Mesangial cell (primary cell): ENCODE measurements around the gene SLC35A1. TPM values are rescaled to one million over a fixed set of nuclear protein-coding genes. Genes with fewer than 3 reads are reported as not detected.

ENCODE experiments used
- total RNA-seq: library from RNA; depleted of rRNA; stranded (reverse); fragments of >200 nt; gene quantifications from 2 replicates; pipeline ENCODE4 v1.2.3, GENCODE V29; 2015

Gene SLC35A1, protein sequence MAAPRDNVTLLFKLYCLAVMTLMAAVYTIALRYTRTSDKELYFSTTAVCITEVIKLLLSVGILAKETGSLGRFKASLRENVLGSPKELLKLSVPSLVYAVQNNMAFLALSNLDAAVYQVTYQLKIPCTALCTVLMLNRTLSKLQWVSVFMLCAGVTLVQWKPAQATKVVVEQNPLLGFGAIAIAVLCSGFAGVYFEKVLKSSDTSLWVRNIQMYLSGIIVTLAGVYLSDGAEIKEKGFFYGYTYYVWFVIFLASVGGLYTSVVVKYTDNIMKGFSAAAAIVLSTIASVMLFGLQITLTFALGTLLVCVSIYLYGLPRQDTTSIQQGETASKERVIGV
- total RNA-seq = 5.2 and 10.5 TPM in 2 replicates

DNA sequence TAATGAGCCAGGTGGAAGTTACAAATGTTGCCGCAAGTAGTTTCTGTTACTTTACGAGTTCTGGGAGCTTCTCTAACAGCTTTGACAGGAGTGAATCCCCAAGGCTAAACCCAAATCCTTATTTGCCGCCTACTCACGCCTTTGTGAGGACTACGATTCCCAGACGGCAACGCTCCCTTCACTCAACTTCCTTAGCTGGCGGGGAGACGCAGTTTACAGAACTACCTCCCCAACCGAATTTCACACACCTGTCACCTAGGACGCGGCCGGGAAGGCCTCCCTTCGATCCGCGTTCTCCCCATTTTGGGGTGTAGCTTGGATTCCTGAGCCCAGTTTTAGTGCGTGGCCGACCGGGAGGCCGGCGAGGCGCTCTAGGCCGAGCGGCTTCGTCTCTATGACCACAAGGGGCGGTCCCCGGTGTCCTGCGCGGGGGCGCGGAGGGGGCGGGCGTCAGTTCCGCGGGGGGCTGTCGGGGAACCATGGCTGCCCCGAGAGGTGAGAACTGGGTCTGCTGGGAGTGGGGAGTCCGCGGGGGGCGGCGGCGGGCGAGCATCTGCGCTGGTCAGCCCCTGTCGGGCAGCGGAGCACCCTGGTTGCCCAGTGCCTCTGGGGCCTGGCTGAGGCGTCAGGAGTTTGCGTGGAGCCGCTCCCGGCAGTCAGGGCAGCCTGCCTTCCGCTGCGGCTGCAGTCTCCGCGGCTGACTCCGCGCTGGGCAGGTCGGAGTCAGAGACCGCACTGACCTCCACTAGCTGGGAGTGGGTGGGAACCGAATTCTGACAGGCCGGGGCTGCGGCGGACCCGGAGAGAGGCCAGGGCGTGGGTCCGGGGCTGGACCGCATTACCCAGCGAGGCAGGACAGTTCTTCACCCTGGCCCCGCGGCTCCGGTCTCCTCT lies at the start of gene SLC35A1:
Gene SLC35A1 (plus strand): TSS at position 450 of the 894 bp plus-strand sequence. CDS start 30 bp downstream, at position 480.

Other genes with a start within 250 kb of the SLC35A1 start
- 2.0 and 2.7 TPM in 2 replicates for gene SMIM8, start 150.4 kb upstream of the SLC35A1 start, total RNA-seq
- gene GJB7, start 143.7 kb upstream of the SLC35A1 start, total RNA-seq = not detected in 2 replicates
- 1.6 TPM in 1 of 2 replicates, not detected in the other for gene C6orf163, start 128.2 kb upstream of the SLC35A1 start, total RNA-seq
- 2.2 TPM in 1 of 2 replicates, not detected in the other for gene CFAP206, start 65.0 kb upstream of the SLC35A1 start, total RNA-seq
- gene RARS2, start 117.0 kb downstream of the SLC35A1 start, total RNA-seq = 16.6 and 20.2 TPM in 2 replicates
- gene ORC3, start 117.2 kb downstream of the SLC35A1 start, total RNA-seq = 9.5 and 17.1 TPM in 2 replicates
- gene AKIRIN2, start 229.3 kb downstream of the SLC35A1 start, total RNA-seq = 23.3 and 29.3 TPM in 2 replicates